ENCODE results near the gene CAMK1G.

DNA sequence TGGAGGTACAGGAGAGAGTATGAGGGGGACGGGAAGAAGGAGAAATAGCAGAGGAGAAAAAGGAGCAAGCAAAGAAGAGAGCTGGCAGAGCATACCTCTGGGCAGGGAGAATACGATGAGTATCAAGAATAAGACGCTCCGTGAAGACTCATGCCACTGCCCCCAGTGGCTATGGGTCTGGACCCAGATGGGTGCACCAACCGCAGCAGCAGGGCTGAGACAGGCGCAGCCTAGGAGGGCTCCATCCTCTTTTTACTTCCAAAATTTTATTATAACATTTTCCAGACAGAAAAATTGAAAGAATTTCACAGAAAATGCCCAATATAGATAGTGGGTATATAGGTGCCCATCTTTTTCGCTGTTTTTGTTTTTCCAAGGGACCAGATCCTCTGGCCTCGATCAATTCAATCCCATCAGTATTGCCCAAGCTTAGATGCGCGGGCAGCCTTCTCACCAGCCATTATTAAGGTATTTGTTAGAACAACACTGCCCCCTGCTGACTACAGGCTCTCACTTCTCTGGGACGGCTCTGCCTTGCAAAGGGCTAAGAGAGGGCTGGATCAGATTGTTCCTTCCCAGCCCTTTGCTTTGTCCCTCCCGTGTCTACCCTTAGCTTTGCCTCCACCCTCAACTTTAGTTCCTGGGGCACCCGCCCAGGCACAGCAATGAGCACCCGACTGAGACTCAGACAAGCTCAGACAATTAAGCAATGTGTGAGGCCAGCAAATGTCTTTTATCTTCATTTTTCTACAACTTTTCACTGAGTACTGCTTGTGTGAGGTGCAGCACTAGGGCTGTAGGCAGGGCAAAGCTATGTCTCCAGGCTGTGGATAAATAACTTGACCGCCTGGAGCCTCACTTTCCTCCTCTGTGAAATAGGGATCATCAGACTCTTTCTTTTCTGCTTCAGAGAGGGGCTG is 17.5 kb upstream of the CAMK1G start:
- TF ChIP-seq POLR2AphosphoS5 (IDR thresholded peaks at IDR 0.05; ENCODE audit: low read depth, low read length) (no peak), POLR2A (IDR thresholded peaks at IDR 0.05; ENCODE audit: low read depth, low read length) (no peak), TAF1 (IDR thresholded peaks at IDR 0.05; ENCODE audit: borderline replicate concordance, low read depth, low read length) (no peak)
